Measurements from ENCODE around the gene RAD1.
A peak's percentile ranks its signal among the peaks of the same experiment; 100 is the strongest.
"Not testable (repeated sequence)": the region's sequence is repeated elsewhere in the genome, so short reads cannot be mapped to it uniquely, and the experiment has no call there.

Gene RAD1, protein sequence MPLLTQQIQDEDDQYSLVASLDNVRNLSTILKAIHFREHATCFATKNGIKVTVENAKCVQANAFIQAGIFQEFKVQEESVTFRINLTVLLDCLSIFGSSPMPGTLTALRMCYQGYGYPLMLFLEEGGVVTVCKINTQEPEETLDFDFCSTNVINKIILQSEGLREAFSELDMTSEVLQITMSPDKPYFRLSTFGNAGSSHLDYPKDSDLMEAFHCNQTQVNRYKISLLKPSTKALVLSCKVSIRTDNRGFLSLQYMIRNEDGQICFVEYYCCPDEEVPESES

DNA sequence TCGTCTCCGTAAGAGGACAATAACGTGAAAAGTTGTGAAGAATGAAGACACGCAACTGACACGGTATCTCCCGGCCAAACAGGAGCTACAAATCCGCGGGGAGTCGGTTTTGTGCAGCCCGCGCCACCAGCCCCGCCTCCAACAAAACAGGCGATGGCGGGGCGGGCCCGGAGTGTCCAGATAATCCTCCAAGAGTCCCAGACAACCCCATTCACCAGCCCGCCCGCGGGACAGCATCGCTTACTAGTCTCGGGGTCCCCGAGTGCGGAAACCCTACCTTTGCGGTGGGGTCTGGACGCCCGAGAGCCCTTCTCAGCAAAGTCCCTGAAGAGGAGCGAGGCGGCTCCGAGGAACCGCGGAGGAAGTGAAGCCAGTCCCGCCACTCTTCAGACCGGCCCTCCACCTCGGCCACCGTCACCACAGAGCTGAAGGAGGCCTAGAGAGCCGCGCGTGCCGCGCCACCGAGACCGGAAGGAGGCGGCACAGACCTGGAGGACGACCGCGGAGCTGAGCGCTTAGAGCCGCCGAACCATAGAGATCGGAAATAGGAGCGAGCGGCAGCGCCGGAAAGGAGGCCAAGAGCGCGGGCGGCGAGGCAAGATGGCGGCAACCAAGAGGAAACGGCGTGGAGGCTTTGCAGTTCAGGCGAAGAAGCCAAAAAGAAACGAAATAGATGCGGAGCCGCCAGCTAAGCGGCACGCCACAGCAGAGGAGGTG is at the start of gene RAD1, which contains the start of gene BRIX1:
TSS of gene RAD1 (minus strand) at position 366 of the 717 bp plus-strand sequence. CDS start 612 bp downstream, outside the sequence.
TSS of gene BRIX1 (plus strand) at position 573 of the 717 bp plus-strand sequence. CDS start at position 601, 28 bp downstream.
- DNase-seq (ENCODE audit: low read depth in 2 of 2): peak; percentile 90

GRCh38 chr5:34959323-34959722 is 44.0 kb upstream of the RAD1 start:
- DNase-seq (ENCODE audit: low read depth in 2 of 2): no peak

- DNase-seq (ENCODE audit: low read depth in 2 of 2): no peak
Measured at GRCh38 chr5:34957857-34958690, 42.8 kb upstream of the RAD1 start.

GRCh38 chr5:34957321-34957720 is 42.0 kb upstream of the RAD1 start:
- no peak for DNase-seq (ENCODE audit: low read depth in 2 of 2)

- no peak for DNase-seq (ENCODE audit: low read depth in 2 of 2)
Measured at GRCh38 chr5:34944460-34945047, 29.2 kb upstream of the RAD1 start.

DNA sequence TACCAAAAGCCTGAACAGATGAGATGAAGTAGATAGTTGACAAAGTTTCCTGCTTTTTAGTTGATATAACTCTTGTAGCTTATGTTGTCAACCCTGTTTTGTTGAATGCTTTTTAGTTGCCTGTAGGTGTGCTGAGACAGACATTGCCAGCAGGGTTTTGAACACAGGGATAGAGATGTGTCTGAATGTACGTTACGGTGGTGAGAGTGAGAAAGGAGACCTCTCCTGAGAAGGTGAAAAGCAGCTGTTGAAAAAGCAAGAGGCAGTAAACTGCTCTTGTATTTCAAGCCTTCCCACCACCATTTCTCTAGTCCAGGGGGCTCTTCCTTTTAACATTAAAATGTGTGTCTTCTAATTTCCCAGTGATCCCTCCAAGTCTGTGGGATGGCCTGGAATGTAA is 28.7 kb upstream of the RAD1 start:
- DNase-seq (ENCODE audit: low read depth in 2 of 2): no peak

DNA sequence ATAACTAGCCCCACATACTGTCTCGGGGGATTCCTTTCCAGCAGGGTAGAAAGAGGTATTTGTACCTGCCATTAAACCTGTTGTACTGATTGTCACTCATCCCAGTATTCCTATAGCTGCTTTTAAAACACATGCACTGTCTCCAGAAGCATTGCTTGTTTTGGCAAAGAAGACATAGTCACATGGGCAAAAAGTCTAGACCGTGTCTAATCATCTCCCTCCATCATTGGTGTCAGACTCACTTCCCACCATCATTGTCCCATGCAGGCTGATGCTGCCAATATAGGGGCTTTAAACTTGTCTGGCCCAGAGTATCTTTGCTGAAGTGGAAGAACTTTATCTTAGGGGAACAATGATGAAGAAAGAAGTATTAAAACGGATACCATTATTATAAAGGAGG is 26.6 kb upstream of the RAD1 start:
- DNase-seq (ENCODE audit: low read depth in 2 of 2): no peak

DNA sequence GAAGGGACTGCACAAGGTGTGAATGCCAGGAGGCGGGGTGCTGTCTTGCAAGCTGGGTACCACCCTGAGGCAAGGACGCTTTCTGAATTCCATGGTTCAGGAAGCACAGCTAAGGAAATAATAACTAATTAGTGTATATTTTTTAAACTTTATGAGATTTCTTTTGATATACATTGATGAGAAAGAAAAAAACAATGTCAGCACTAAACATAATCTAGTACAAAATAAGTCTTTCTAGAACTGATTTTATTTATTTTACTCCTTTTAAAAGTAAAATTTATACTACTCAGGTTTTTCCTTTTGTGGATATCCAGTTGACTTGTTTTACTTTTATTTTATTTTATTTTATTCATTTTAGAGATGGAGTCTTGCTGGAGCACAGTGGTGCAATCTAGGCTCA is 17.6 kb upstream of the RAD1 start:
- DNase-seq (ENCODE audit: low read depth in 2 of 2): no peak

DNA sequence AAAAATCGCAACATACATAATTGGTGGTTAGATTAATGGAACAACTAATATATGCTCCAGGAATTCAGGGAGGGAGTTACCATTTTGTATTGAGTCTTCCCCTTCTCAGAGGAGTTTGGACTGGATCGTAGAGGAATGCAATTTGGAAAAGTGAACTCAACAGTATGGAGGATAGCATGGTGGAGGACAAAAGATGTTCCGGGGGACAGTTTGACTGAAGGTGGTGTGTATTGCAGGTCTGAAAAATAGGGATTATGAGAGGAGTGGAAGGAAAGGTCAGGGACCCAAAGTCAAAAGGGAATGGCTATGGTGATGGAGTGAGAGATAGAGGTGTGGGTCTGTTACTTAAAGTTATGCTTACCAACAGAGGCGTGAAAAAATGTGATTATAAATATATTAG is 15.6 kb upstream of the RAD1 start:
- no peak for DNase-seq (ENCODE audit: low read depth in 2 of 2)

DNA sequence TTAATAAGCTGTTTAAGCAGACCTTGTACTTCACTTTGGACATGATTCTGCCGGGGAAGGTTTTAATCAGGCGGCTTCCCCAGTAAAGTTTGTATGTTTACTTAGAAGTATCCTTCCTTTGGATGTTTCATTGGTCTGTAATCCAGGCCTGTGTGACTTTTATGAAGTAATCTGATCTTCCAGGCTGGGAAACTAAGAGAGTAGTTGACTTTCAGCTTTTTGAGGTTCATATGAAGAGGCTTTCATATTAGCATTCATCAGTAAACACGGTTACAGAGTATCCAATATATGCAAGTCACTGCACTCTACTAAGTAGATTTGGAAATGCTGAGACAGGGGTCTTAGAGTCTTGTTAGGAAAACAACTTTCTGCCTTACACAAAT is 15.1 kb upstream of the RAD1 start:
- DNase-seq (ENCODE audit: low read depth in 2 of 2): no peak

GRCh38 chr5:34929720-34930461 is 14.6 kb upstream of the RAD1 start:
- peak; percentile 64 to 72 for DNase-seq (ENCODE audit: low read depth in 2 of 2)

- DNase-seq (ENCODE audit: low read depth in 2 of 2): peak; percentile 96 to 98
Measured at GRCh38 chr5:34929134-34929719, 13.9 kb upstream of the RAD1 start, which contains the start of gene DNAJC21. DNAJC21 (plus strand) TSS chr5:34929559; CDS start chr5:34929820, 261 bp downstream.

- DNase-seq (ENCODE audit: low read depth in 2 of 2): no peak
Measured at GRCh38 chr5:34928267-34928666, 13.0 kb upstream of the RAD1 start.

GRCh38 chr5:34927785-34928184 is 12.5 kb upstream of the RAD1 start:
- DNase-seq (ENCODE audit: low read depth in 2 of 2): no peak

DNA sequence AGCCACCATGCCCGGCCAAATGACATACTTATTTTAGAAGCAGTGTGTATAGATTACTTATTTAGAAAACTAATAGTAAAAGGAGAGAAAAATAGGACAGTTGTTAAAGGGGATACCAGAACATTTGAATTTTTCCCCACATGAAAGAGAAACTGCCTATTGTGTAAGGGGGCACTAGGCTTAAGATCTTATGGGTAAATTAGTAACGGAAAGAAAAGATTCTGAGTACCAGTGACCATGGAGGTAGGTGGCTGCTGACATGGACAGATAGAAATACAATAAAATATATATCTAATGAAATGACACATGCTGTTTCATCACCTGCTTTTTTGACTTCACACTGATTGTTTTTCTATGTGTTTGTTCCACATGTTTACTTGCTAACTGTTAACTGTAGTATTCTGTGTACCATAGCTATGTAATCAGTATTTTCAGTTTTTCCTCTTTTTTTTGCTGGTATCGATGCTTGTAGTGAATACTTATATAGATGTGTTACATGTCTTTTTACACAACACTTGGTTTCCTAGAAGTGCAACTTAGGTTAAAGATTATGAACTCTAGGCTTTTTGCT is 11.1 kb upstream of the RAD1 start:
- no peak for DNase-seq (ENCODE audit: low read depth in 2 of 2)

GRCh38 chr5:34924462-34924765 is 9.1 kb upstream of the RAD1 start:
- DNase-seq (ENCODE audit: low read depth in 2 of 2): no peak

DNA sequence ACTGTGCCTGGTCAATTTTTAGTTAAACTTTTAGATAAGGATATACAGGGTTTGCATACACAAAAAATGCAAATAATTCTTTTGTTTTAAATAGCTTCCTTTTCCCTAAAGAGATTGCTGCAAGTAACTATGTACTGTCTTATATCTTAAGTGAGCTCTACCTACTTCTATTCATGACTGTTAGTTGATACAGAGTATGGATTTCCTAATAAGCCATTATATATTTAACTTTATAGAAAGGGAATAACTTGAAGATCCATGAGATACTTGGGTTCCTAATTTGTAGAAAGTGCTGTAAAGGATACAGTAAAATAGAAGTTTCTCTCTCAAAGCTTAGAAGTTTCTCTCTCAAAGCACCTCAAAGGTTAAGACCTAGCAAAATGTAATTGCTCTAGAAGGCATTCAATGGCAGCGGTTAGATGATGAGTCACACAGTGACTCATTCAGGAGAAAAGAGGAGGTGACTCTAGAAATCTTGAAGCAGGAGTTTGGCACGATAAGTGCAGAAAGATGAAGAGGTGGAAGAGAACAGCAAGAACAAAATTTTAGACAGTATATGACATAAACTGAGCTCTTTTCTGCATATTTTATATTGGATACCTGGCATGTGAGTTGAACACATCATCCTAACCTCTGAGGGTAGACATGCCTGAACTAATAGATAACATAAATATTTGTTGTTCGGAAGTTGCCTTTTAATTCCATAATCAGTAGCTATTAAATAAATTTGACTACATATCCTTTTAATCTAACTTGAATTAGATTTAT is 8.6 kb upstream of the RAD1 start:
- DNase-seq (ENCODE audit: low read depth in 2 of 2): no peak

DNA sequence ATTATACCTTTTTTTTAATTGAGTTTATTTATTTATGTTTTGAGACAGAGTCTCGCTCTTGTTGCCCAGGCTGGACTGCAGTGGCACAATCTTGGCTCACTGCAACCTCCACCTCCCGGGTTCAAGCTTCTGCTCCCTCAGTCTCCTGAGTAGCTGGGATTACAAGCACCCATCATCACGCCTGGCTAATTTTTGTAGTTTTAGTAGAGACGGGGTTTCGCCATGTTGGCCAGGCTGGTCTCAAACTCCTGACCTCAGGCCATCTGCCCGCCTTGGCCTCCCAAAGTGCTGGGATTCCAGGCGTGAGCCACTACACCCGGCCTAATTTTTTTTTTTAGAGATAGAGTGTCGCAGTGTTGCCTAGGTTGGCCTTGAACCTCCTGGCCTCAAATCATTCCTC is 8.0 kb upstream of the RAD1 start:
- DNase-seq (ENCODE audit: low read depth in 2 of 2): not testable (repeated sequence)

DNA sequence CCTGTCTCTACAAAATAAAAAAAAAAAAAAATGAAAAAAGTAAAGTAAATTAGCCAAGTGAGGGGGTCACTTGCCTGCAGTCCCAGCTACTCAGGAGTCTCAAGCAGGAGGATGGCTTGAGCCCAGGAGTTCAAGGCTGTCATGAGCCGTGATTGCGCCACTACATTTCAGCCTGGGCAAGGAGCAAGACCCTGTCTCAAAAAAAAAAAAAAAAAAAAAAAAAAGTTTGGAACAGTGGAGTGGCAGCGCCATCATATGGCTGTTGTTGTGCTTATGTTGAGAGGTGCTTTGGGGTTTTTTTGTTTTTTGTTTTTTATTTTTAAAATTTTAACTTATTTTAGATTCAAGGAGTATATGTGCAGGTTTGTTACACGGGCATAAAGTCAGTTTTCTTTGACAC is 3.8 kb upstream of the RAD1 start:
- no peak for DNase-seq (ENCODE audit: low read depth in 2 of 2)

- no peak for DNase-seq (ENCODE audit: low read depth in 2 of 2)
Measured at GRCh38 chr5:34918025-34918424, 2.7 kb upstream of the RAD1 start.
